ENCODE results near the gene DCAF10. TPM values are rescaled to one million over a fixed set of nuclear protein-coding genes. Genes with fewer than 3 reads are reported as not detected.

Gene DCAF10
- total RNA-seq, 4 donors from 2014 or later, result 23.8 to 30.4 (median 26.0) TPM

- TF ChIP-seq POLR2A (IDR thresholded peaks at IDR 0.05) (no peak), CTCF (IDR thresholded peaks at IDR 0.05) (no peak)
- 81 to 82% methylated on average over 12 to 14 of the region's 14 CpGs for WGBS, 2 donors
- no peak overlapping the region for H3K4me3 ChIP-seq (ENCODE audit: low read depth, poor library complexity, severe bottlenecking)
- intact Hi-C loops (cut with DNase I; ENCODE audit: low total_unique reads), result loop anchor here (10.0 kb wide), 3 partner anchors 149 to 449 kb away; partner anchors contain the start of gene SHB
- DNase-seq (ENCODE audit: low spot score in 2 of 2), result peak in 1 of 2 donors; percentile 82
These were observed 115.4 kb downstream of the DCAF10 start for GRCh38 chr9:37915911-37916470.

GRCh38 chr9:37916471-37917312 is 116.1 kb downstream of the DCAF10 start:
- peak in 1 of 2 donors; percentile 74 for DNase-seq (ENCODE audit: low spot score in 2 of 2)
- intact Hi-C loops (cut with DNase I; ENCODE audit: low total_unique reads), result loop anchor here (10.0 kb wide), 3 partner anchors 148 to 448 kb away; partner anchors contain the start of gene SHB
- no peak overlapping the region for H3K4me3 ChIP-seq (ENCODE audit: low read depth, poor library complexity, severe bottlenecking)
- 80 to 82% methylated on average over 18 of the region's 18 CpGs for WGBS, 2 donors
- TF ChIP-seq POLR2A (IDR thresholded peaks at IDR 0.05) (no peak), CTCF (IDR thresholded peaks at IDR 0.05) (no peak)

Other genes starting within 250 kb of the DCAF10 start
- 1 to 10 TPM; 2.4 to 5.5 (median 3.7) TPM for gene FBXO10, start 224.4 kb upstream of the DCAF10 start, total RNA-seq
- gene TOMM5, start 208.2 kb upstream of the DCAF10 start, total RNA-seq, result 10 to 100 TPM; 50.4 to 79.1 (median 67.1) TPM
- gene FRMPD1, start 149.8 kb upstream of the DCAF10 start, total RNA-seq, result 10 to 100 TPM; 12.9 to 23.9 (median 16.2) TPM
- 10 to 100 TPM in 1 of 4 donors, 1 to 10 TPM in 3; 5.1 to 13.1 (median 6.1) TPM for gene TRMT10B, start 47.0 kb upstream of the DCAF10 start, total RNA-seq
- 10 to 100 TPM; 31.0 to 52.7 (median 47.7) TPM for gene EXOSC3, start 15.7 kb upstream of the DCAF10 start, total RNA-seq
- gene SLC25A51, start 103.3 kb downstream of the DCAF10 start, total RNA-seq, result 10 to 100 TPM; 13.3 to 24.8 (median 16.9) TPM

Measured in lower leg skin (tissue), 4 donors.